Measurements from ENCODE around the gene GLRB. TPM values are rescaled to one million over a fixed set of nuclear protein-coding genes. Genes with fewer than 3 reads are reported as not detected.

The GLRB gene
- total and polyA plus RNA-seq, 10 of the 15 experiments (the other 5 are each of a cell fraction or from before 2014, with no cell fraction given), result 0.04 TPM; not detected in 9

DNA sequence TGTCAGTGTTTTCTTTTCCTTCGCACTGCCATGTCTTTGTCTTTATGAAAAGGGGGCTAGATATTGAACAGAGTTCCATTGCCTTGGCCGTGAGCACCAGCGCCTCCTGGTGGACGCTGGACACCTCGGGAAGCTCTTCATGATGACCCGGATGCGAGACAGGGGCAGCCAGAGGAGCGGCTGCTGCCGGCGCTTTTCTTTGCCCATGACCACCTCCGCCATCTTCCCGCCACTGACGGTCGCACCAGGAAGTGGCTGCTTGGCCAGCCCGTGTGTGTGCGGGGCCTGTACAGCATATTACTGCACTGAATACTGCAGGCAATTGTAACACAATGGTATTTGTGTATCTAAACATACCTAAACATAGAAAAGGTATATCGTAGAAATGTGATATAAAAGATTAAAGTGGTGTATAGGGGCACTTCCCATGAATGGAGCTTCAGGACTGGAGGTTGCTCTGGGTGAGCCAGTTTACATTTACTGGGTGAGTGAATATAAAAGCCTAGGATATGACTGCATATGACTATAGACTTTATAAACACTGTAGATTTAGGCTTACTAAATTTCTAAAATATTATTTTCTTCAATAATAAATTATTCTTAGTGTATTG lies 128.8 kb downstream of the GLRB start:
- 58% methylated on average over 17 of the region's 17 CpGs for WGBS (ENCODE audit: insufficient coverage, insufficient replicate concordance, low lambda C conversion rate, missing lambda C conversion rate)
- no peaks in the 10 kb centered on the region for H3K9me3 ChIP-seq (replicated peaks; ENCODE audit: control insufficient read depth, insufficient read depth, low read length)
- H4K20me1 ChIP-seq (ENCODE audit: control insufficient read depth, insufficient read depth), result no peaks in the 10 kb centered on the region
- ChIA-PET CTCF (interaction anchor here (0.5 to 1.4 kb wide), 9 partner anchors 8 to 1416 kb away, joined by 3 to 4 read pairs (median 3); no protein-coding TSS in a partner anchor), RAD21 (ENCODE audit: unreplicated experiment) (interaction anchor here (0.7 to 2.3 kb wide), 2 partner anchors 13 to 730 kb away, joined by 3 to 9 read pairs; no protein-coding TSS in a partner anchor), POLR2A (no interaction called here), SMC1A (ENCODE audit: uncharacterized antibody, unreplicated experiment) (interaction anchor here (1.0 kb wide), 1 partner anchor 1036 kb away, joined by 4 read pairs; no protein-coding TSS in a partner anchor)
- no peak overlapping the region for H3K27ac ChIP-seq (ENCODE audit: control insufficient read depth, insufficient read depth)
- DNase-seq (ENCODE audit: low read depth, low spot score) (no peak), ATAC-seq (peak; percentile 84), FAIRE-seq (no peak)
- H3K4me2 ChIP-seq (ENCODE audit: control insufficient read depth, insufficient read depth), result no peak overlapping the region
- H2AFZ ChIP-seq (ENCODE audit: control insufficient read depth, low read depth, low read length), result no peak overlapping the region
- intact Hi-C loops (cut with micrococcal nuclease; ENCODE audit: unreplicated experiment) (loop anchor here (10.0 kb wide), 2 partner anchors 730 to 1250 kb away; partner anchors contain the start of gene CTSO), in situ Hi-C loops (cut with MboI) (no loop called here)
- H3K9ac ChIP-seq (ENCODE audit: control insufficient read depth, insufficient read depth, low read length), result no peak overlapping the region
- no TSS peak for BruUV-seq (replicated peaks)
- no peaks in the 10 kb centered on the region for H3K4me1 ChIP-seq (ENCODE audit: control insufficient read depth, insufficient read depth, low read length)
- H3K4me3 ChIP-seq, result no peak overlapping the region
- H3K79me2 ChIP-seq (ENCODE audit: control insufficient read depth, insufficient read depth, low read length), result no peaks in the 10 kb centered on the region
- no peaks in the 10 kb centered on the region for H3K27me3 ChIP-seq (replicated peaks in 1 of 2; ENCODE audit: control insufficient read depth in 2 of 2, insufficient read depth in 2 of 2, low read length in 1 of 2)
- no peaks in the 10 kb centered on the region for H3K36me3 ChIP-seq (ENCODE audit: control insufficient read depth in 2 of 2, insufficient read depth in 2 of 2, low read length in 1 of 2)
- TF ChIP-seq RCOR1 (conservative IDR thresholded peaks at IDR 0.05; ENCODE audit: low read depth, low read length), result no peak
- TF ChIP-seq PML (IDR thresholded peaks at IDR 0.05; ENCODE audit: low read length), result no peak
- no peak for TF ChIP-seq NFYA (IDR thresholded peaks at IDR 0.05; ENCODE audit: borderline replicate concordance, low read depth, low read length)
- TF ChIP-seq, protein P1, sequence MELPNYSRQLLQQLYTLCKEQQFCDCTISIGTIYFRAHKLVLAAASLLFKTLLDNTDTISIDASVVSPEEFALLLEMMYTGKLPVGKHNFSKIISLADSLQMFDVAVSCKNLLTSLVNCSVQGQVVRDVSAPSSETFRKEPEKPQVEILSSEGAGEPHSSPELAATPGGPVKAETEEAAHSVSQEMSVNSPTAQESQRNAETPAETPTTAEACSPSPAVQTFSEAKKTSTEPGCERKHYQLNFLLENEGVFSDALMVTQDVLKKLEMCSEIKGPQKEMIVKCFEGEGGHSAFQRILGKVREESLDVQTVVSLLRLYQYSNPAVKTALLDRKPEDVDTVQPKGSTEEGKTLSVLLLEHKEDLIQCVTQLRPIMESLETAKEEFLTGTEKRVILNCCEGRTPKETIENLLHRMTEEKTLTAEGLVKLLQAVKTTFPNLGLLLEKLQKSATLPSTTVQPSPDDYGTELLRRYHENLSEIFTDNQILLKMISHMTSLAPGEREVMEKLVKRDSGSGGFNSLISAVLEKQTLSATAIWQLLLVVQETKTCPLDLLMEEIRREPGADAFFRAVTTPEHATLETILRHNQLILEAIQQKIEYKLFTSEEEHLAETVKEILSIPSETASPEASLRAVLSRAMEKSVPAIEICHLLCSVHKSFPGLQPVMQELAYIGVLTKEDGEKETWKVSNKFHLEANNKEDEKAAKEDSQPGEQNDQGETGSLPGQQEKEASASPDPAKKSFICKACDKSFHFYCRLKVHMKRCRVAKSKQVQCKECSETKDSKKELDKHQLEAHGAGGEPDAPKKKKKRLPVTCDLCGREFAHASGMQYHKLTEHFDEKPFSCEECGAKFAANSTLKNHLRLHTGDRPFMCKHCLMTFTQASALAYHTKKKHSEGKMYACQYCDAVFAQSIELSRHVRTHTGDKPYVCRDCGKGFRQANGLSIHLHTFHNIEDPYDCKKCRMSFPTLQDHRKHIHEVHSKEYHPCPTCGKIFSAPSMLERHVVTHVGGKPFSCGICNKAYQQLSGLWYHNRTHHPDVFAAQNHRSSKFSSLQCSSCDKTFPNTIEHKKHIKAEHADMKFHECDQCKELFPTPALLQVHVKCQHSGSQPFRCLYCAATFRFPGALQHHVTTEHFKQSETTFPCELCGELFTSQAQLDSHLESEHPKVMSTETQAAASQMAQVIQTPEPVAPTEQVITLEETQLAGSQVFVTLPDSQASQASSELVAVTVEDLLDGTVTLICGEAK (IDR thresholded peaks at IDR 0.05; ENCODE audit: borderline replicate concordance), result no peak
- TF ChIP-seq, protein P2, sequence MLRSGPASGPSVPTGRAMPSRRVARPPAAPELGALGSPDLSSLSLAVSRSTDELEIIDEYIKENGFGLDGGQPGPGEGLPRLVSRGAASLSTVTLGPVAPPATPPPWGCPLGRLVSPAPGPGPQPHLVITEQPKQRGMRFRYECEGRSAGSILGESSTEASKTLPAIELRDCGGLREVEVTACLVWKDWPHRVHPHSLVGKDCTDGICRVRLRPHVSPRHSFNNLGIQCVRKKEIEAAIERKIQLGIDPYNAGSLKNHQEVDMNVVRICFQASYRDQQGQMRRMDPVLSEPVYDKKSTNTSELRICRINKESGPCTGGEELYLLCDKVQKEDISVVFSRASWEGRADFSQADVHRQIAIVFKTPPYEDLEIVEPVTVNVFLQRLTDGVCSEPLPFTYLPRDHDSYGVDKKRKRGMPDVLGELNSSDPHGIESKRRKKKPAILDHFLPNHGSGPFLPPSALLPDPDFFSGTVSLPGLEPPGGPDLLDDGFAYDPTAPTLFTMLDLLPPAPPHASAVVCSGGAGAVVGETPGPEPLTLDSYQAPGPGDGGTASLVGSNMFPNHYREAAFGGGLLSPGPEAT (IDR thresholded peaks at IDR 0.05; ENCODE audit: low read depth), result no peak
- no peak for TF ChIP-seq ESRRA (IDR thresholded peaks at IDR 0.05; ENCODE audit: low read length)
- TF ChIP-seq, protein P3, sequence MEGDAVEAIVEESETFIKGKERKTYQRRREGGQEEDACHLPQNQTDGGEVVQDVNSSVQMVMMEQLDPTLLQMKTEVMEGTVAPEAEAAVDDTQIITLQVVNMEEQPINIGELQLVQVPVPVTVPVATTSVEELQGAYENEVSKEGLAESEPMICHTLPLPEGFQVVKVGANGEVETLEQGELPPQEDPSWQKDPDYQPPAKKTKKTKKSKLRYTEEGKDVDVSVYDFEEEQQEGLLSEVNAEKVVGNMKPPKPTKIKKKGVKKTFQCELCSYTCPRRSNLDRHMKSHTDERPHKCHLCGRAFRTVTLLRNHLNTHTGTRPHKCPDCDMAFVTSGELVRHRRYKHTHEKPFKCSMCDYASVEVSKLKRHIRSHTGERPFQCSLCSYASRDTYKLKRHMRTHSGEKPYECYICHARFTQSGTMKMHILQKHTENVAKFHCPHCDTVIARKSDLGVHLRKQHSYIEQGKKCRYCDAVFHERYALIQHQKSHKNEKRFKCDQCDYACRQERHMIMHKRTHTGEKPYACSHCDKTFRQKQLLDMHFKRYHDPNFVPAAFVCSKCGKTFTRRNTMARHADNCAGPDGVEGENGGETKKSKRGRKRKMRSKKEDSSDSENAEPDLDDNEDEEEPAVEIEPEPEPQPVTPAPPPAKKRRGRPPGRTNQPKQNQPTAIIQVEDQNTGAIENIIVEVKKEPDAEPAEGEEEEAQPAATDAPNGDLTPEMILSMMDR (IDR thresholded peaks at IDR 0.05 in 2 of 3, conservative IDR thresholded peaks at IDR 0.05 in 1 of 3; ENCODE audit: control insufficient read depth in 2 of 3, extremely low read depth in 1 of 3, insufficient read depth in 1 of 3, low read depth in 3 of 3, low read length in 3 of 3), result peak; percentile 53 to 72 (median 68)
- TF ChIP-seq YY1 (IDR thresholded peaks at IDR 0.05; ENCODE audit: low read depth, low read length), result 0 out of 2 replicates have a peak, but pooled peaks have one; percentile 26
- TF ChIP-seq RAD21 (IDR thresholded peaks at IDR 0.05; ENCODE audit: insufficient read depth, low read depth, low read length), result peak; percentile 55
- no peak for TF ChIP-seq SIX5 (IDR thresholded peaks at IDR 0.05; ENCODE audit: low read depth, low read length, severe bottlenecking)
- TF ChIP-seq JUNB (IDR thresholded peaks at IDR 0.05), result no peak
- TF ChIP-seq, protein P4, sequence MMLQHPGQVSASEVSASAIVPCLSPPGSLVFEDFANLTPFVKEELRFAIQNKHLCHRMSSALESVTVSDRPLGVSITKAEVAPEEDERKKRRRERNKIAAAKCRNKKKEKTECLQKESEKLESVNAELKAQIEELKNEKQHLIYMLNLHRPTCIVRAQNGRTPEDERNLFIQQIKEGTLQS (IDR thresholded peaks at IDR 0.05; ENCODE audit: borderline replicate concordance, extremely low read depth, low read depth, low read length), result no peak
- TF ChIP-seq CBFB (IDR thresholded peaks at IDR 0.05; ENCODE audit: low read depth), result no peak
- TF ChIP-seq NFXL1 (IDR thresholded peaks at IDR 0.05; ENCODE audit: borderline replicate concordance), result no peak
- no peak for TF ChIP-seq HDAC6 (IDR thresholded peaks at IDR 0.05; ENCODE audit: unreplicated experiment)
- TF ChIP-seq SMC3 (IDR thresholded peaks at IDR 0.05; ENCODE audit: borderline replicate concordance, low read length), result peak; percentile 42; the same call in 1 of the 2 replicates

Measured in GM12878 (cell line).